Adrenal gland (tissue), 12 donors: ENCODE data around the gene ABCG2. TPM values are rescaled to one million over a fixed set of nuclear protein-coding genes. Genes with fewer than 3 reads are reported as not detected.

Source experiments
- DNase-seq, 7 donors: peaks; one replicate each; pipeline ENCODE4 v3.0.0-alpha.2; 2019 to 2020
- H3K27ac ChIP-seq, 5 donors: fragments of 200-600 bp; sonication (generic) in 4 of 5; 1 replicate in 3 of 5; 2 replicates in 2 of 5; pipeline versions ENCODE4 v1.5.1 to v1.8.0; 2016 to 2020; ENCODE audit warnings: mild to moderate bottlenecking in 1 of 5
- H3K27me3 ChIP-seq: fragments of 200-600 bp; 2 replicates; pipeline ENCODE4 v1.8.0; 2021
- H3K36me3 ChIP-seq, 2 donors: fragments of 200-600 bp; replicated peaks in 1 of 2; 1 replicate in 1 of 2; 2 replicates in 1 of 2; pipeline versions ENCODE4 v1.5.1 to v1.8.0; 2018 to 2022
- H3K4me1 ChIP-seq, 2 donors: fragments of 200-600 bp; replicated peaks in 1 of 2; 1 replicate in 1 of 2; 2 replicates in 1 of 2; pipeline versions ENCODE4 v1.5.1 to v1.8.0; 2018 to 2021
- H3K4me3 ChIP-seq, 4 donors: fragments of 200-600 bp; sonication (generic) in 3 of 4; one replicate each; pipeline ENCODE4 v1.5.1; 2016 to 2018
- H3K9me3 ChIP-seq, 3 donors: fragments of 200-600 bp; sonication (generic) in 1 of 3; replicated peaks in 1 of 3; 1 replicate in 2 of 3; 2 replicates in 1 of 3; pipeline versions ENCODE4 v1.5.1 to v1.8.0; 2016 to 2021
- CTCF ChIP-seq, 6 experiments: fragments of 450-650 bp in 4 of 6; fragments of 200-600 bp in 2 of 6; sonication (generic) in 1 of 6; IDR thresholded peaks; 1 replicate in 5 of 6; 2 replicates in 1 of 6; pipeline versions ENCODE4 v1.5.1 to v1.8.0; 2016 to 2021; ENCODE audit warnings: antibody characterized with exemption in 6 of 6, mild to moderate bottlenecking in 2 of 6, moderate library complexity in 1 of 6
- POLR2A ChIP-seq, 2 donors: fragments of 450-650 bp; IDR thresholded peaks; one replicate each; pipeline ENCODE4 v1.6.1; 2017; ENCODE audit warnings: antibody characterized with exemption in 2 of 2, mild to moderate bottlenecking in 2 of 2, moderate library complexity in 1 of 2
- WGBS, 4 donors: extraction: QIAGEN DNeasy Blood & Tissue Kit in 2 of 4; methylation state at CpG; one replicate each; pipeline versions ENCODE4 v1.1.5 to v1.1.7; 2013 to 2017; 5-methylcytosine and 5-hydroxymethylcytosine counted together
- intact Hi-C, 2 donors: fragments of 100-400 bp; cut with DNase I; formaldehyde crosslinking; loops; one replicate each; pipeline versions ENCODE4 v1.14.1 to v1.15.0; 2022 to 2023
- polyA plus RNA-seq, 3 donors: library from polyadenylated mRNA; stranded (reverse); fragments of 200-250 nt in 2 of 3; fragments of 350-450 nt in 1 of 3; fragmentation: Illumina TruSeq in 1 of 3; extraction: RNeasy Lipid Tissue Mini Kit (QIAGEN cat#74804) in 1 of 3; gene quantifications; one replicate each; pipeline ENCODE4 v1.2.3, GENCODE V29; 2013 to 2014
- total RNA-seq, 9 donors: library from RNA; depleted of rRNA in 4 of 9; stranded (reverse); fragments of >200 nt in 4 of 9; fragments of 120-200 nt in 1 of 9; fragmentation: NEBNext Ultra II Directional in 1 of 9; extraction: Animal tissue kit (Norgen Biotek cat#: 25700) in 1 of 9; gene quantifications; one replicate each; pipeline versions ENCODE4 v1.1.0 to v1.2.4, GENCODE V29; 2013 to 2023
- donor health status: healthy with polysubstance abuse.
- donor health status: Bipolar disorder and iron deficiency.
- donor health status: DM: yes; HTN: yes; CAD: no.
- donor health status: DM: no; HTN: no; CAD: no.
- donor health status: DM: no; HTN: no; CAD: no.
- donor health status: DM: yes; HTN: yes; CAD: no.

The ABCG2 gene
- total and polyA plus RNA-seq, 12 donors = 2.0 to 22.0 (median 6.4) TPM

GRCh38 chr4:88054229-88054628 is 104.2 kb downstream of the ABCG2 start:
- H3K27ac ChIP-seq = no peak overlapping the region
- no peak for TF ChIP-seq POLR2A (IDR thresholded peaks at IDR 0.05)
- TF ChIP-seq CTCF (IDR thresholded peaks at IDR 0.05) = no peak
- no peaks in the 10 kb centered on the region for H3K9me3 ChIP-seq
- no peaks in the 10 kb centered on the region for H3K4me1 ChIP-seq
- H3K4me3 ChIP-seq = no peak overlapping the region
- H3K36me3 ChIP-seq = peaks cover 0 to 40% of the 10 kb centered on the region in 2 donors
- DNase-seq = no peak
- 80 to 85% (median 83%) methylated on average over 4 of the region's 4 CpGs for WGBS, 4 donors
- intact Hi-C loops = no loop called here
- no peaks in the 10 kb centered on the region for H3K27me3 ChIP-seq

GRCh38 chr4:88045021-88045420 is 113.4 kb downstream of the ABCG2 start:
- H3K4me1 ChIP-seq = no peaks in the 10 kb centered on the region
- TF ChIP-seq POLR2A (IDR thresholded peaks at IDR 0.05) (no peak), CTCF (IDR thresholded peaks at IDR 0.05) (no peak)
- no peak overlapping the region for H3K27ac ChIP-seq
- intact Hi-C loops = no loop called here
- no peaks in the 10 kb centered on the region for H3K9me3 ChIP-seq
- no peaks in the 10 kb centered on the region for H3K27me3 ChIP-seq
- DNase-seq = no peak
- H3K36me3 ChIP-seq = peaks cover 0 to 66% of the 10 kb centered on the region in 2 donors
- no peak overlapping the region for H3K4me3 ChIP-seq

- Histone ChIP-seq H3K4me3 (no peak overlapping the region), H3K27ac (no peak overlapping the region), H3K4me1 (no peaks in the 10 kb centered on the region), H3K27me3 (no peaks in the 10 kb centered on the region), H3K9me3 (no peaks in the 10 kb centered on the region), H3K36me3 (peaks cover 0 to 79% of the 10 kb centered on the region in 2 donors)
- WGBS, 4 donors = 92 to 96% (median 93%) methylated on average over 8 of the region's 8 CpGs
- no peak for TF ChIP-seq POLR2A (IDR thresholded peaks at IDR 0.05)
- no peak for TF ChIP-seq CTCF (IDR thresholded peaks at IDR 0.05)
- no peak for DNase-seq
- intact Hi-C loops = no loop called here
Observed at GRCh38 chr4:88043586-88044340, 114.7 kb downstream of the ABCG2 start.

- Histone ChIP-seq H3K4me3 (no peak overlapping the region), H3K27me3 (no peaks in the 10 kb centered on the region), H3K4me1 (no peaks in the 10 kb centered on the region), H3K27ac (no peak overlapping the region), H3K9me3 (no peaks in the 10 kb centered on the region), H3K36me3 (peaks cover 0 to 86% of the 10 kb centered on the region in 2 donors)
- no peak for DNase-seq
- TF ChIP-seq CTCF (IDR thresholded peaks at IDR 0.05) = no peak
- no peak for TF ChIP-seq POLR2A (IDR thresholded peaks at IDR 0.05)
- intact Hi-C loops = no loop called here
- WGBS, 4 donors = 73 to 83% (median 80%) methylated on average over 1 of the region's 1 CpG
Observed at GRCh38 chr4:88043001-88043400, 115.4 kb downstream of the ABCG2 start.
